K562 (cell line): ENCODE data around the gene TMEM141. TPM values are rescaled to one million over a fixed set of nuclear protein-coding genes. Genes with fewer than 3 reads are reported as not detected.
A peak's percentile ranks its signal among the peaks of the same experiment; 100 is the strongest.
"Not testable (repeated sequence)": the region's sequence is repeated elsewhere in the genome, so short reads cannot be mapped to it uniquely, and the experiment has no call there.

Source experiments
- ATAC-seq: fragments of 200-7000 bp; cut with Tn5 transposase; 3 replicates; pipeline ENCODE4 v1.9.1; 2020; ENCODE audit warnings: moderate library complexity
- BruUV-seq: library from RNA; stranded (reverse); fragments of 400-500 nt; replicated peaks from 2 replicates; lab custom pipeline; 2021; lab: Mats Ljungman, UMichigan
- CTCF ChIA-PET: fragments of 300-600 bp; formaldehyde crosslinking; extraction: SDS; loops from one replicate; lab custom pipeline; 2021; ENCODE audit warnings: low intra/inter-chr PET ratio; lab: Yijun Ruan, JAX
- POLR2A ChIA-PET: fragments of 300-600, 350-650 bp; sonication (Branson Sonifier 250); formaldehyde crosslinking; extraction: SDS; loops from one replicate; lab custom pipeline; 2021; ENCODE audit warnings: antibody characterized with exemption, inconsistent platforms; lab: Yijun Ruan, JAX
- DNase-seq, 4 experiments: peaks; one replicate each; pipeline versions ENCODE4 v3.0.0 to v3.0.0-alpha.2; 2011 to 2018; ENCODE audit warnings: low spot score in 3 of 4, mixed read lengths in 3 of 4; ENCODE audit errors: extremely low read depth in 1 of 4
- FAIRE-seq: peaks from 2 replicates; lab custom pipeline; 2011; peaks lifted over from hg19 to GRCh38; lab: Jason Lieb, UNC
- H2AFZ ChIP-seq: 2 replicates; pipeline ENCODE4 v1.6.0; 2011; ENCODE audit warnings: low read depth, low read length, control low read depth, inconsistent platforms
- H3K27ac ChIP-seq: fragments of 200-600 bp; 3 replicates; pipeline ENCODE4 v1.8.0; 2011; ENCODE audit warnings: low read depth, mild to moderate bottlenecking, control low read depth, inconsistent platforms, low read length, moderate library complexity, mixed read lengths; ENCODE audit errors: extremely low read depth
- H3K27me3 ChIP-seq, 2 experiments: fragments of 300-600 bp in 1 of 2; 2 replicates in 1 of 2; 3 replicates in 1 of 2; pipeline versions ENCODE4 v1.6.0 to v1.8.0; 2011; ENCODE audit warnings: inconsistent platforms in 2 of 2, low read length in 2 of 2, mild to moderate bottlenecking in 1 of 2, mixed read lengths in 1 of 2, moderate library complexity in 1 of 2; ENCODE audit not compliant: control insufficient read depth in 2 of 2, insufficient read depth in 2 of 2
- H3K36me3 ChIP-seq: fragments of 300-600 bp; 3 replicates; pipeline ENCODE4 v1.8.0; 2011; ENCODE audit warnings: mild to moderate bottlenecking, low read length, inconsistent platforms; ENCODE audit not compliant: control insufficient read depth, insufficient read depth
- H3K4me1 ChIP-seq, 2 experiments: fragments of 200-600 bp in 1 of 2; replicated peaks in 1 of 2; 2 replicates in 1 of 2; 3 replicates in 1 of 2; pipeline versions ENCODE4 v1.5.1 to v1.8.0; 2011; ENCODE audit warnings: inconsistent platforms in 2 of 2, low read length in 2 of 2, mild to moderate bottlenecking in 1 of 2, mixed read lengths in 1 of 2, moderate library complexity in 1 of 2; ENCODE audit not compliant: control insufficient read depth in 2 of 2, insufficient read depth in 2 of 2
- H3K4me2 ChIP-seq: 2 replicates; pipeline ENCODE4 v1.6.1; 2011; ENCODE audit warnings: low read length, control low read depth, inconsistent platforms, mixed read lengths; ENCODE audit not compliant: insufficient read depth
- H3K4me3 ChIP-seq: fragments of 200-600 bp; sonication (generic), shearing (Covaris generic); 2 replicates; pipeline ENCODE4 v1.5.1; 2016; ENCODE audit warnings: control low read depth, inconsistent platforms
- H3K79me2 ChIP-seq: fragments of 200-600 bp; 3 replicates; pipeline ENCODE4 v1.8.0; 2011; ENCODE audit warnings: low read length, inconsistent platforms; ENCODE audit not compliant: control insufficient read depth, insufficient read depth
- H3K9ac ChIP-seq, 2 experiments: 2 replicates each; pipeline versions ENCODE4 v1.6.0 to v1.6.1; 2011; ENCODE audit warnings: low read depth in 2 of 2, low read length in 2 of 2, control low read depth in 1 of 2, inconsistent platforms in 1 of 2, mild to moderate bottlenecking in 1 of 2, mixed read lengths in 1 of 2; ENCODE audit not compliant: insufficient read depth in 1 of 2
- H3K9me1 ChIP-seq: one replicate; pipeline ENCODE4 v1.6.0; 2011; ENCODE audit warnings: inconsistent platforms, mild to moderate bottlenecking, low read length, moderate library complexity; ENCODE audit not compliant: control insufficient read depth, insufficient read depth
- H3K9me3 ChIP-seq: replicated peaks from 2 replicates; pipeline ENCODE4 v1.5.1; 2011; ENCODE audit warnings: low read depth, low read length, inconsistent platforms; ENCODE audit not compliant: control insufficient read depth, insufficient read depth
- H4K20me1 ChIP-seq: replicated peaks from 2 replicates; pipeline ENCODE4 v1.6.1; 2011; ENCODE audit warnings: low read length, inconsistent platforms, mixed read lengths; ENCODE audit not compliant: control insufficient read depth, insufficient read depth
- NFIC ChIP-seq: fragments of 450-650 bp; IDR thresholded peaks from 2 replicates; pipeline ENCODE4 v1.6.1; 2017; ENCODE audit warnings: mild to moderate bottlenecking, inconsistent platforms
- ZFPM2 ChIP-seq: fragments of 250-450 bp; sonication (Bioruptor Pico); IDR thresholded peaks from 2 replicates; pipeline ENCODE4 v1.5.1; 2022; ENCODE audit warnings: mild to moderate bottlenecking
- WGBS: fragments of 100-300 bp; shearing (Covaris generic); methylation state at CpG from one replicate; pipeline ENCODE4 v1.1.6; 2016; ENCODE audit warnings: low coverage, mixed read lengths; ENCODE audit not compliant: insufficient coverage; ENCODE audit errors: missing lambda C conversion rate; 5-methylcytosine and 5-hydroxymethylcytosine counted together
- in situ Hi-C: fragments of 300-500 bp; cut with MboI; formaldehyde crosslinking; loops from 4 replicates; pipeline ENCODE4 v1.15.0; 2018; ENCODE audit warnings: inconsistent platforms, mixed read lengths
- intact Hi-C: fragments of 100-400 bp; cut with micrococcal nuclease; formaldehyde crosslinking; loops from 2 replicates; pipeline ENCODE4 v1.14.2; 2022
- polyA plus RNA-seq, 8 experiments: library from polyadenylated mRNA; depleted of rRNA in 4 of 8; stranded (reverse) in 5 of 8; unstranded in 3 of 8; fragments of >200 nt; fragmentation: Nextera tagmentation in 2 of 8; fragmentation: Illumina TruSeq in 1 of 8; extraction: Ambion mirVana in 2 of 8; extraction: Trizol in 1 of 8; gene quantifications; 2 replicates each; pipeline versions ENCODE4 v1.2.1 to v1.2.3, GENCODE V29; 2011 to 2014; ENCODE audit warnings: inconsistent platforms in 1 of 8, missing spikeins in 1 of 8
- total RNA-seq, 7 experiments: library from RNA; depleted of rRNA in 6 of 7; stranded (reverse); fragments of >200 nt in 6 of 7; fragmentation: Illumina TruSeq in 2 of 7; extraction: Trizol in 2 of 7; gene quantifications; 2 replicates each; pipeline versions ENCODE4 v1.2.1 to v1.2.3, GENCODE V29; 2011 to 2021; ENCODE audit warnings: low replicate concordance in 1 of 7

Gene TMEM141
- total and polyA plus RNA-seq, 9 of the 15 experiments (the other 6 are each of a cell fraction or from before 2014, with no cell fraction given) = 21.5 to 123 (median 74.8) TPM

- FAIRE-seq = no peak
- Histone ChIP-seq H3K27ac (no peak overlapping the region; the same call in 2 of the 3 replicates), H3K27me3 (no peaks in the 10 kb centered on the region), H3K9me1 (no peaks in the 10 kb centered on the region), H3K9ac (0 out of 4 replicates have a peak overlapping the region, but pooled peaks of 1 of the 2 experiments have one; percentile 11), H4K20me1 (no peaks in the 10 kb centered on the region), H3K36me3 (no peaks in the 10 kb centered on the region), H2AFZ (peak overlapping the region; percentile 64; the same call in 1 of the 2 replicates), H3K4me3 (no peak overlapping the region), H3K4me1 (peaks cover 33 to 38% of the 10 kb centered on the region in 2 experiments), H3K4me2 (no peak overlapping the region), H3K79me2 (peaks cover 3% of the 10 kb centered on the region), H3K9me3 (no peaks in the 10 kb centered on the region)
- BruUV-seq = no TSS peak
- WGBS = 67% methylated on average over 10 of the region's 10 CpGs
- no peak for DNase-seq
- ChIA-PET POLR2A (interaction anchor here (1.1 kb wide), 1 partner anchor 402 kb away, joined by 4 read pairs; the partner anchor contains the start of gene SSNA1), CTCF (interaction anchor here (1.6 kb wide), 1 partner anchor 249 kb away, joined by 10 read pairs; no protein-coding TSS in a partner anchor)
- in situ Hi-C loops (loop anchor here (25.0 kb wide), 1 partner anchor 451 kb away; the partner anchor contains the start of genes CYSRT1, RNF224, SLC34A3 and TUBB4B), intact Hi-C loops (loop anchor here (2.0 to 10.0 kb wide), 3 partner anchors 54 to 458 kb away; partner anchors contain the start of genes C8G and TUBB4B)
- ATAC-seq = no peak
- TF ChIP-seq ZFPM2 (CRISPR knock-in tag) (no peak), NFIC (0 out of 2 replicates have a peak, but pooled peaks have one; percentile 54)
Measured at GRCh38 chr9:136786451-136786850, 4.7 kb upstream of the TMEM141 start.

- FAIRE-seq, H3K9ac ChIP-seq, ATAC-seq, H2AFZ ChIP-seq, DNase-seq, H3K27ac ChIP-seq, BruUV-seq, H3K9me1 ChIP-seq, H3K36me3 ChIP-seq, H3K9me3 ChIP-seq, H4K20me1 ChIP-seq, H3K27me3 ChIP-seq, H3K79me2 ChIP-seq, H3K4me2 ChIP-seq, H3K4me3 ChIP-seq, POLR2A ChIA-PET: not testable (repeated sequence)
- 33% methylated on average over 4 of the region's 4 CpGs for WGBS
- H3K4me1 ChIP-seq = peaks cover 38 to 40% of the 10 kb centered on the region in 2 experiments
- intact Hi-C loops (loop anchor here (1.0 to 10.0 kb wide), 4 partner anchors 54 to 458 kb away; partner anchors contain the start of genes C8G and TUBB4B), in situ Hi-C loops (loop anchor here (25.0 kb wide), 1 partner anchor 450 kb away; the partner anchor contains the start of genes CYSRT1, RNF224, SLC34A3 and TUBB4B)
- peak; percentile 22; the same call in 1 of the 2 replicates for TF ChIP-seq NFIC
- CTCF ChIA-PET = interaction anchor here (0.6 to 1.6 kb wide), 5 partner anchors 22 to 508 kb away, joined by 3 to 10 read pairs (median 3); no protein-coding TSS in a partner anchor
Measured at GRCh38 chr9:136786983-136787382, 4.2 kb upstream of the TMEM141 start.
